ENCODE data around the gene DECR2.
A peak's percentile ranks its signal among the peaks of the same experiment; 100 is the strongest.
"Not testable (repeated sequence)": the region's sequence is repeated elsewhere in the genome, so short reads cannot be mapped to it uniquely, and the experiment has no call there.

Gene DECR2

GRCh38 chr16:401468-402348 lies at the start of gene DECR2:
Gene DECR2 (plus strand): TSS chr16:401885. CDS start chr16:401964, 79 bp downstream.
- peak; percentile 89 for DNase-seq

- DNase-seq = peak; percentile 72
Observed at GRCh38 chr16:352547-353403, 48.9 kb upstream of the DECR2 start, which contains the start of gene AXIN1. Gene AXIN1 (minus strand): TSS chr16:352723. CDS start chr16:347025, 5,698 bp downstream.

GRCh38 chr16:353404-354290 lies 48.0 kb upstream of the DECR2 start:
- no peak for DNase-seq

- DNase-seq = no peak
Observed at GRCh38 chr16:354291-354881, 47.3 kb upstream of the DECR2 start.

GRCh38 chr16:354971-355461 lies 46.7 kb upstream of the DECR2 start:
- DNase-seq = no peak

GRCh38 chr16:356741-357140 lies 44.9 kb upstream of the DECR2 start:
- no peak for DNase-seq

- DNase-seq = no peak
Observed at GRCh38 chr16:359067-359763, 42.5 kb upstream of the DECR2 start.

GRCh38 chr16:359871-360697 lies 41.6 kb upstream of the DECR2 start:
- no peak for DNase-seq

GRCh38 chr16:360698-361336 lies 40.9 kb upstream of the DECR2 start:
- DNase-seq = no peak

GRCh38 chr16:361341-361871 lies 40.3 kb upstream of the DECR2 start:
- DNase-seq = no peak

- DNase-seq = peak; percentile 56
Observed at GRCh38 chr16:361872-362701, 39.6 kb upstream of the DECR2 start.

GRCh38 chr16:362702-362999 lies 39.0 kb upstream of the DECR2 start:
- not testable (repeated sequence) for DNase-seq

GRCh38 chr16:363110-363765 lies 38.4 kb upstream of the DECR2 start:
- no peak for DNase-seq

GRCh38 chr16:363766-364490 lies 37.8 kb upstream of the DECR2 start:
- no peak for DNase-seq

- no peak for DNase-seq
Observed at GRCh38 chr16:364595-365491, 36.8 kb upstream of the DECR2 start.

- DNase-seq = no peak
Observed at GRCh38 chr16:366476-366875, 35.2 kb upstream of the DECR2 start.
